8988T (cell line): ENCODE data around the gene CEP112.

ENCODE experiments used
- DNase-seq: peaks from one replicate; pipeline ENCODE4 v3.0.0; 2011

CEP112 gene

GRCh38 chr17:66191593-66192377 lies at the start of gene CEP112:
TSS of gene CEP112 (minus strand) at chr17:66192133.
- peak; percentile 63 for DNase-seq

DNA sequence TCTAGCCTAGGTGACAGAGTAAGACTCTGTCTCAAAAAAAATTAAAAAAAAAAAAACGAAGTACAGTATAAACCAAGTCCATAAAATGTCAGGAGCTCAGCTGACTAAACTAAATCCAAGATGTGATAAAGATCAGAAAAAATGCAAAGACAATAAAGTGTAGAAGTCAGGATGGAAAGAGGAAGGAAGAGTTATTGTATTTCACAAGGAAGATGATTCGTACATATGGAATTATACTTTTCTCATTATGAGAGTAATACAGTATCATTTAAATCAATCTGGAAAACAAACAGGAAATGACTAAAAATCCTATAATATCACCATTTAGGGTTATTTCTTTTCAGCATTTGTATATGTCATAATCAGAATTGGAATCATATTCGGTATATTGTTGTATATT lies 48.7 kb upstream of the CEP112 start:
- no peak for DNase-seq

DNA sequence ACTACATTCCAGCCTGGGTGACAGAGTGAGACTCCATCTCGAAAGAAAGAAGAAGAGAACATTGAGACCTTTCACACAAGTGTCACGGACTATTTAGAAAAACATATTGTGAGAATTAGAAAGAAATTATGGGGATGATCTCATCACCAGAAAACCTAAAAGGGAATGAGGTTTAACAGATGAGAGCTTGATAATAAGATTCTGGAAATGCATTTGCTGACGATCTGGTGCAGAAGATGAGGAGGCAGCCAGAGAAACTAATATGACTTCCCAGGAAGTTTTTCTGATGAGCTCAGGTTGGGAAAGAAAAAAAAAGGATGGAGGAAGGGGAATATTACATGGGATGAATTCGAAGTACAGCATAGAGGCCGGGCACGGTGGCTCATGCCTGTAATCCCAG lies 48.1 kb upstream of the CEP112 start:
- no peak for DNase-seq

- DNase-seq: no peak
Measured at GRCh38 chr17:66235377-66235994, 43.6 kb upstream of the CEP112 start.

DNA sequence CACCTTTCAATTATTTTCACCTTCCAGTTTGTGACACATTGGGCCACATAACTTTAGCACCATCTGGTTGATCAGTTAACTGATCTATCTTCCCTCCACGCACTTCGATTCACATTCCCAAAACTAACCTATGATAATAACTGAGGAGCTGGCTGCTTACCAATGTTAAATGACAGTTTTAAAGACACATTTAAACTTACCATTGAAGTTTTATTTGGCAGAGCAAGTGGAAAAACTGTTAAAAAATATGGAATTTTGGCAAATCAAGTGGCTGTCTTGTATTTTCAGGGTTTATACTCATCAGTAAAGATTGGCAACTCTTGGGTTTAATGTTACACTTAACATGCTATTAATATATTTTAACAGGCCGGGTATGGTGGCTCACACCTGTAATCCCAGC lies 42.7 kb upstream of the CEP112 start:
- no peak for DNase-seq

DNA sequence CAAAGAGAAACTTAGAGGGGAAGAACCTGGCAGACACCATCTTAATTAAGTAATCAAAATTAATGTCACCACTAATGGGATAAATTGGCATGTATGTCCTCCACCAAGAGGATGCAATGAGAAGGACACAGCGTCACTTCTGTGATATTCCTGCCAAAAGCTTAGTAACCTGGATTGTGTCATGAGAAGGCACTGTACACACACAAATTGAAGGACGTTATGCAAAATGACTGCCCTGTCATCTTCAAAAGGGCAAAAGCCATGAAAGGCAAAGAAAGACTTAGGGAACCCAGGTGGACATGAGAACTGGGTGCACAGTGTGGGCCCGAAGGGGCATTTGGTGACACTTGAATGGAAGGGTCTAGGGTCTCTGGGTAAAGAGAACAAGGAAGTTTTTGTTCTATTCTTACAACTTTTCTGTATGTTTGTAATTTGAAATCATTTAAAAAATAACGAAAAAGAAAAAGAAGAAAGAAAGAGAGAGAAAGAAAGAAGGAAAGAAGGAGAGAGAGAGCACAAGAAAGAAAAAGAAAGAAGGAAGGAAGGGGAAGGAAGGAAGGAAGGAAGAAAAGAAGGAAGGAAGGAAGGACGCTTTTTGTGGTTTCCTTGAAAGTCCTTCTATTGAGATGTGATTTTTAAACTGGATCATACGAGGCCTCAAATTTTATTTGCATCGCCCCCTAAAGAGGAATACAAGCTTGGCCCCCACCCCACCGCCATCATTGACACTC lies 41.3 kb upstream of the CEP112 start:
- DNase-seq: no peak

DNA sequence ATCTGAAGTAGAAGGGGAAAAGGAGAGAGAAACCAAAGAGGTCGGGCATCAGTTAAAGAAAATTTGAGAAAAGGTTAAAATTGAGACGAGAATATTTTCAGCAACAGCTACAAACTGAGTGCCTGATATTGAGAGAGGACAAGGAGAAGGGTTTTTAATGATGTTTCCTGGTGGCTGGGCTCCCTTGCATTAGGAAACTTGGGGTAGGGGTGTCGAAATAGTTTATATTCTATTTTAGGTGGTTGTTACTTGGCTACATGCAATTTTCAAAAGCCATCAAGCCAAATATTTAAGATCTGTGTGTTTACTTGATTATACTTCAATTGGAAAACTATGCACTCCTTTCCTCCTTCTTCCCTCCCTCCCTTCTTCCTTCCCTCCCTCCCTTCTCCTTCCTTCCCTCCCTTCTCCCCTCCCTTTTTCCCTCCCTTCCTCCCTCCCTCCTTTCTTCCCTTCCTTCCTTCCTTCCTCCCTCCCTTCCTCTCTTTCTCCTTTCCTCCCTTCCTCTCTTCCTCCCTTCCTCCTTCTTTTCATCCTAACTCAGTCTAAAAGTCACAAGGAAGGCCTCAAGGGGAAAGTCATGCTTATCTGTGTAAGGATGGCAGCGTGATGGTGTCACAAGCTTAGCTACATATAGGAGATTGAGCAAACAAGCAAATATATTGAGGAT lies 39.1 kb upstream of the CEP112 start:
- no peak for DNase-seq

DNA sequence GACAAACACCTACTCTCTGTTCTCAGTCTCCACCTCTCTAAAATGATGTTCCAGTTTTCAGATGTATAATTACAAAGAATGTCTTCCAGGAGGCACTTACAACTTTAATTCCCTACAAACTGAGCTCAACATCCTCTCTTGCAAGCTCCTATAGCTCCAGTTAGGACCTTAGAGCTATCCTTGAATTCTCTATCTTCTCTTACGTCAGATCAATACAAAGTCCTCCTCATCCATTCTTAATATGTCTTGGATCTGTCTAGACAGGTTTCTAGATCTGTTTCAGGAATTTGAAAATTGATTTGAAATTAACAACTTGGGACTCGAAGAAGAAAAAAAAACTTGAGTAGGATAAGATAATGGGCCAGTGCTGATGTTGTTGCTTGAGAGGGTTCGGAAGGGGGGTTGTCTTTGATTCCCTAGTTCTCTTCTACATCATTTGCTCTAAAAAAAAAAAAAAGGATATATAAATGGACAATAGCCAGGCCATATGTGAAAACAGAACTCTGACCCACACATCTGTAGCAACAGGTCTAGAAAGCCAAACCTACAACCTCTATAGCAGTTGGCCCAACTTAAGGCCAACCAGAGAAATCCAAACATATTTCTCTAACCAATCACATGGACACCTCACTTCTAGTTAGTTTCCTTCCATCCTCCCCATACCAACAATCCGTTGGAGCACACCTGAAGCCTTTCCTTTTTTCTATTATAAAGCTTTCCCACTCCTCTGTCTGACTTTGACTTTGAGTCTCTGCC lies 38.0 kb upstream of the CEP112 start:
- DNase-seq: no peak

GRCh38 chr17:66228887-66229782 lies 37.2 kb upstream of the CEP112 start, which contains the start of gene APOH:
TSS of gene APOH (minus strand) at chr17:66229415. CDS start at chr17:66229379, 36 bp downstream.
- no peak for DNase-seq

DNA sequence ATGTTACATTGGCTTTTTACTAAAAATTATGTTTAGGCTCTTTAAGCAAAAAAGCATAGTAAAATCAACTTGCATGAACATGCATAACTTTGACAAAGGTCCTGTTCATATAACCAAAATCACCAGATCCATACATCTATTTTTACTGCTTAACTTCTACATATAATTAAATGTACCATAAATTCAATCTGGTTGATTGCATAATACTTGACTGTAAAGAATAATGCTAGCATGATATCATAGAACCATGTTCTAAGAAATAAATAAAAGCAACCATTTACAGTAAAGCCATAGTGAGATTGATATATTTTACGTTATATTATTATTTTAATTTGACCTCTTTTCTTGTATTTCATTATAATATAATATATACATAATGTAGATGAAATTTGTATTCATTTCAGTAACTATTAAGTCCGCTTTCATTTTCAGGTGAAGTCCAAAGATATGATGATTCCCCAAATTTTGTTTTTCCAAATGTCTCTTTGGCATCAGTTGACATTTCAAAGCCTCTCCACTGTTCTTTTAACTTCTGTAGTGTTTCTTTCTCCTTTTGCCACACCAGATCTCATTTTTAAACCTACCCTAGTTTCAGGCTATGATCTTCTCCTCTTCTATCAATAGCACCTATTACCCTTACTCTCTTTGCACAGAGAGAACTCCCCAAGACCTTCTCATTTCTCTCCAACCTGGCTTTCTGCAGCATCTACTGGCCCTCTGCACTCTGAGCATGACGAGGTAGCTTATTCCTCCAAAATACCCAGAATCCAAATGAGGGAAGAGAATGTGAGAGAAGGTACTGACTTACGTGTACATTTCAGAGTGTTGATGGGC lies 35.5 kb upstream of the CEP112 start:
- DNase-seq: no peak

DNA sequence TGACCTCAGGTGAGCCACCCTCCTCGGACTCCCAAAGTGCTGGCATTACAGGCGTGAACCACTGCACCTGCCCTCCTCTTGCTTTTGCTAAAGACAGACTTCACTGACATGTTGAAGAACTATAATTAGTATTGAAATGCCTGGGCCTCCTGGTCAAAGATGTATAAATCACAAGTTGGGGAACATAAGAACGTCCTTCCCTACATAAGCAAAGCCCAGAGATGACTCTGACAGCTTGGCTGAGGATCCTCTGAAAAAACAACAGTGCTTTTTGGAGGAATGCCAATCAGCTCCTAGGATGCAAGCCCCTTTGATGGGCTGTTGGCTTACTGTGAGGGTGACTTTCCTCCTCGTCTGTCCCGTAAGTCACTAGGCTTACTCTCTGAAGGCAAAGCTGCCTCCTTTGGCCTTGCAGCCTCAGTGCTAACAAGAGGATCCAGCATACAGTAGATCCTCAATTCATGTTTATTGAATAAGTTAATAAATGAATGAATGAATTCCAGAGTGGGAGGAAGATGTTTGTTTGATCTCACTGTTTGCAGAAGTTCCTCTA lies 30.9 kb upstream of the CEP112 start:
- DNase-seq: no peak

- no peak for DNase-seq
Measured at GRCh38 chr17:66221755-66222530, 30.0 kb upstream of the CEP112 start.

DNA sequence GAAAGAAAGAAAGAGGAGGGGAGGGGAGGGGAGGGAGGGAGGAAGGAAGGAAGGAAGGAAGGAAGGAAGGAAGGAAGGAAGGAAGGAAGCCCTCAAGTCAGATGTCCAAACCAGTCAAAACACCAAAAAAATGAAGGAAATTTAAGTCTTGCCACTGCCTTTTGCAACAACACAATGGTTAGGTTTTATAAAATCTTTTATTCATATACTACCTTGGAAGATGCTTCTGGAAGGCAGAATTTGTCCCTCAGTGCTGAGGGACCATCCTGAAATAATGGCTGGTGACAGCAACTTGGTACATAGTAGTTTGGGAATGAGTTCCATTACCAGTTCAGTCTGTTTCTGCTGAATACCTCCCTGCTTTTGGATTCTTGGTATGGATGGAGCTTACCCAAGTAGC lies 29.4 kb upstream of the CEP112 start:
- no peak for DNase-seq

DNA sequence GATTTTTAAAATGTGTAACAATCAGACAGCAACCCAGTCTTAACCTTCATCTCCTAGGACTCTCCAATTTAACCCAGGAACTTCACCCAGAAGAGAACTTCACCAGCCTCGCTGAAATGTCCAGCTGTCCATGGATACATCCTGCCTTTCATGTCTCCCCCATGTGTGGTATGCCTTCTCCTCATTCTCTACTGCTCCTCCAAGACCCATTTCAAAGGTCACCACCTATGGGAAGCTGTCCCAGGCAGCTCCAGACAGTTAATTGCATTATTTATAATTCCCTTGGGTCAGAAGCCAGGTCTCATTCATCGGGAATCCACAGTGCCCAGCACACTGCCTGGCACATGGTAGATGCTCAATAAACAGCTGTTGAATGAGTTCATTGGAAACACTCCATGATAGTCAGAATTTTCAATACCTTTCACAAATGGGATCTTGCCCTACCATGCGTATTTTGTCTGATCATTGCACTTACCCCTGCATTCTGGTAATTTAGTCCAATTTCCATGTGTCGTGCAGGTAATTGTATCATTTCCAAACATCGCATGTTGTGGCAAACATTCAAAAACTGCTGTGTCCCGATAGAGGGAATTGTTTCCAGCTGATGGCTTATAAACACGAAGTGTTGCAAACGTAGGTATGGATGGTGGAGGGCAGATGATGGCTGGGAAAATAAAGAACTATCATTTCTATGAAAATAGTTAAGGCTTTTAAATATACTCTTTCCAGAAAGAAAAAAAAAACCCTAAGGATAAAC lies 28.3 kb upstream of the CEP112 start:
- no peak for DNase-seq

GRCh38 chr17:66215529-66215911 lies 23.6 kb upstream of the CEP112 start:
- DNase-seq: no peak

DNA sequence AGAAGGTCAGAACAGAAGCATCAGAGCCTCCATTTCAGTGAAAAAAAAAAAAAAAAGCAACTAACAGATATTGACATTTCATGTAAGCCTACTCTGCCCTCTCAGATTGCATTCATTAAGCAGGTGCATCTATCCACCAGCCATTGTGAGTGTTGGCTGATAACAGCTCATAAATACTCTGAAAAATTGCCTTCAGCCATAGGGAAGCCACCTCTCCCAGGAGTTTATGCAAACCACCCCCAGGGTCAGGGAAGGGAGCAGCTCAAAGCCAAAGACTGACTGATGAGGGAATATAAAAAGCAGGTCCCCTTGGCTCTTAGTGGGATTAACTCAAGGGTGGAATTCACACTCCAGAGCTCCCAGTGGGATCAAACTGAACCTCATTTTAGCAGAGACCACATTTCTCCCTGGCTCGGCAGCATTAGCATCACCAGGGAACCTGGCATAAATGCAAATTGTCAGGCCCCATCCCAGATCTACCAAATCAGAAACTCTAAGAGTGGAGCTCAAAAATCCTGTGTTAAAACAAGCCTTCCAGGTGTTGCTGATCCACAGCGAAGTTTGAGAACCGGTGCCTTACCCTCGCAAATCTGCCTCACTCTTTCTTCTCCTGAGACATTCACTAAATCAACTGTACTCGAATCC lies 23.1 kb upstream of the CEP112 start:
- DNase-seq: no peak

GRCh38 chr17:66211047-66211810 lies 19.3 kb upstream of the CEP112 start:
- no peak for DNase-seq
